A673 (cell line): ENCODE data around the gene MAN1B1.

Experiments
- CTCF ChIP-seq: fragments of 300-800, 200-600 bp; sonication (generic); conservative IDR thresholded peaks from 2 replicates; pipeline ENCODE4 v1.5.1; 2017; ENCODE audit warnings: low read depth, mild to moderate bottlenecking, antibody characterized with exemption, low read length, moderate library complexity, mixed read lengths
- EZH2 ChIP-seq: fragments of 200-600 bp; sonication (generic); IDR thresholded peaks from 2 replicates; pipeline ENCODE4 v1.6.1; 2017; ENCODE audit warnings: borderline replicate concordance, low read depth, mild to moderate bottlenecking, mixed read lengths, antibody characterized with exemption, low read length; ENCODE audit not compliant: poor library complexity, severe bottlenecking

- TF ChIP-seq CTCF (no peak), EZH2 (no peak)
Observed at GRCh38 chr9:137147091-137147792, 60.5 kb downstream of the MAN1B1 start.
